Stimulated activated CD4-positive, alpha-beta T cell treated with anti-CD3 and anti-CD28 coated beads, Interleukin-4, amount 100 ng/mL, for 24 hours (primary cell): ENCODE results near the gene CYB561A3.

Experiments used
- DNase-seq: peaks from one replicate; pipeline ENCODE4 v3.0.0-alpha.2; 2020

The CYB561A3 gene

DNA sequence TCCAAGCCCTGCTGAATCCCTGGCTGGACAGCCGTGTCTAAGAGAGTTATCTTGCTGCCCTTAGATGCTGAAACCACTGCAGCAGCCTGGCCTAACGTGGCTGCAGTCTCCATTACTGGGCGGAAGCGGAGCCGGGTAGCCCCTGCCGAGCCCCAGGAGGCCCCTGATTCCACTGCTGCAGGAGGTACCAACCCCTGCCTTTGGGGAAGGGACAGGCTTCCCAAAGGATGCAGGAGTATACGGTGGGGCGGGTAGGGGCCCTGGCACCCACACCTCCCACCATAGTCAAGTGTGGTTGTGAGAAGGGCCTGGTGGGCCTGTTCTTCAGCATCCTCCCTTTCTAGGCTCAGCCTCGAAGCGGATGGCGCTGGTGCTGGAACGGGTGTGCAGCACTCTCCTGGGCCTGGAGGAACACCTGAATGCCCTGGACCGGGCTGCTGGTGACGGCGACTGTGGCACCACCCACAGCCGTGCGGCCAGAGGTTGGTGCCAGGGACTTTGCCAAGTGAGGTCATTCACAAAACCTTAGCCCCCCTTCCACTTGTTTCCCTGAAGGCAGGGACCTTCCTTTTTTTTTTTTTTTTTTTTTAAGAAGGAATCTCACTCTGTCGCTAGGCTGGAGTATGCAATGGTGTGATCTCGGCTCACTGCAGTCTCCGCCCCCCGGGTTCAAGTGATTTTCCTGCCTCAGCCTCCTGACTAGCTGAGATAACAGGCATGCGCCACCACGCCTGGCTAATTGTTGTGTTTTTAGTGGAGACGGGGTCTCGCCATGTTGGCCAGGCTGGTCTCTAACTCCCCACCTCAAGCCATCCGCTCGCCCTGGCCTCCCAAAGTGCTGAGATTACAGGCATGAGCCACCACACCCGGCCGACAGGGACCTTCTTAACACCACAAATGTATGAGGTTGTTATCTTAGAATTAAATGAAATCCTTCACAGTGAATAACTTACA lies 17.6 kb downstream of the CYB561A3 start:
- DNase-seq: no peak

DNA sequence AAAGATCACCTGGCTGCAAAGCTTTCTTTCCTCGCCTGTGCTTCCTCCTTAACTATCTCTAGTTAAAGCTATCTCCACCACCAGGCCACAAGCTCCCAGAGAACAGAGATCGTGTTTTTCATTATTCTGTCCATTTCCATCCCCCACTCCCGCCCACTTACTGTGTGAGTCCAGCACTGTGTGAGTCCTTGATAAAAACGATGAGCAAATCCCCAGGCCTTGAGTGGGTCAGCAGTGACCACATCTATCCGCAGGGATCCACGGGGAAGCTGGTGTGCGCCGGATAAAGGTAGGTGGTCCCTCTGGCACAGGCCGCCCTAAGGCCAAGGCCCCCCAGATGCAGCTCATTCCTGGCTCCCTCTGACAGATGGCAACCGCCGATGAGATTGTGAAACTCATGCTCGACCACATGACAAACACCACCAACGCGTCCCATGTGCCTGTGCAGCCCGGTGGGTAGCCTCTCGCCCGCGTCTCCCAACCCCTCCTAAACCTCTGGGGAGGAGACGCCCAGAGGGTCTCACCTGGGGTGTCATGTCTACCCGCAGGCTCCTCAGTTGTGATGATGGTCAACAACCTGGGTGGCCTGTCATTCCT lies 19.4 kb downstream of the CYB561A3 start:
- no peak for DNase-seq

- DNase-seq: no peak
These were observed 20.0 kb downstream of the CYB561A3 start for GRCh38 chr11:61341706-61342105.

- no peak for DNase-seq
These were observed 20.7 kb downstream of the CYB561A3 start for GRCh38 chr11:61340979-61341378.

DNA sequence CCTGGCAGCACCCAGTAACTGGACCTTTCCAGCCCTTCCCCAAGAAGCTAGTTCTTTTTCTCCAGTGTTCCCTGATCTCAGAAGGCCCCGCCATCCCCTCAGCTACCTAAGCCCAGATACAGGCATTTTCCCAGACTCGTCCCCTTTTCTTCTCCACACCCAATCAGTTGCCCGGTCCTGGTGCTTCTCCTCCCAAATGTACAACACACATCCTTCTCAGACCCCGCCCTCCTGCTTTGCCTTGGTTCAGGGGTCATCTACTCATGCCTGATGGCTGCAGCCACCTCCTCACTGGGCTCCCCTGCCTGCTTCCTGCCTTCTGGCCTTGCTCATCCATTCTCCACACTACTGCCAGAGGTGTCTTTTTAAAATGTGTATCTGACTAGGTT lies 22.2 kb downstream of the CYB561A3 start:
- DNase-seq: no peak

DNA sequence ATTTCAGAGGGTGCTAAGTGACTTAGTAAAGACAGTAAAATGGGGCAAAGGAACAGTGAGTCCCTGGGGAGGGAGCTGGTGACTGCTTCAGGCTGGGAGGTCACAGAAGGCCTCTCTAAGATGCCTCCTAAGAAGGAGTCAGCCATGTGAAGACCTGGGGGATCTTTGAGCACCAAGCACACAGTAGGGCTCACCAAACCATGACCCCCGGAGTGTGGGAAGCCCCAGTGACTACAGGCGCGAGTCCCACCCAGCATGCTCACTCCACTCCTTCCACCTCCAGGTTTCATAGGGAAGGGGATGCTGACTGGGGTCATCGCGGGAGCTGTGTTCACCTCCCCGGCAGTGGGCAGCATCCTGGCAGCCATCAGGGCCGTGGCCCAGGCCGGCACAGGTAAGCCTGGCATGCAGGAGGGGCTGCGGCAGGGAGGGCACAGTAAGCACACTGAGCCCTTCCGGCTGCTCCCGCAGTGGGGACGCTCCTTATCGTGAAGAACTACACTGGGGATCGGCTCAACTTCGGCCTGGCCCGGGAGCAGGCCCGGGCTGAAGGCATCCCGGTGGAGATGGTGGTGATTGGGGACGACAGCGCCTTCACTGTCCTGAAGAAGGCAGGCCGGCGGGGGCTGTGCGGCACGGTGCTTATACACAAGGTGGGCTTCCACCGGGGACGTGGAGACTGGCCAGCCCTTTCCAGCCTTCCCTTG lies 22.7 kb downstream of the CYB561A3 start:
- DNase-seq: no peak

DNA sequence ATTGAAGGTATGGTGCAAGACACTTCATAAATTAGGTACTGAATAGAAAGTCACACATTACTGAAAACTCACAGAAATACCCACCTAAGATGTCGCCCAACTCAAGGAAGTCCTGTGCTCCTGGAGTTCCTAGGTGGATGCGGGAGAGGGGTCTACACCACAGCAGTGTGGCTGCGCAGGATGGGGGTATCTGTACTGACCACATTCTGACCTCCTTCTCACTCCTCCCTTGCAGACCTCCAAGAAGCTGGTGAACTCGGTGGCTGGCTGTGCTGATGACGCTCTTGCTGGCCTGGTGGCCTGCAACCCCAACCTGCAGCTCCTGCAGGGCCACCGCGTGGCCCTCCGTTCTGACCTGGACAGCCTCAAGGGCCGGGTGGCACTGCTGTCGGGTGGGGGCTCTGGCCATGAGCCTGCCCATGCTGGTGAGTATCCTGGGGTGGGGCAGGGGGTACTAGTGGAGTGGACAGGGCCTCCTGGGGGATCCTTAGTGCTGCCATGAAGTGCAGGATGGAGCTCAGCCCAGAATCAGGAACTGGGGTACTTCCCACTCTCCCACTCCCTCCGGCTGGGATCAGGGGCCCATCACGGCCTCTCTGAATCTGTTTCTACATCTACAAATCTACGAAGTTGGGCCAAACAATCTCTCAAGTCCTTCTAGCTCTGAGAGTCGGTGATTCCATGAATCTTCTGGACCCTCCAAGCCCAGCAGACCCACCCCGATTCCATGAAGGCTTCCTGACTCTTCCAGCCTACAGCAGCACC lies 23.8 kb downstream of the CYB561A3 start:
- no peak for DNase-seq

GRCh38 chr11:61336171-61336935 lies 25.3 kb downstream of the CYB561A3 start:
- DNase-seq: peak; percentile 83

DNA sequence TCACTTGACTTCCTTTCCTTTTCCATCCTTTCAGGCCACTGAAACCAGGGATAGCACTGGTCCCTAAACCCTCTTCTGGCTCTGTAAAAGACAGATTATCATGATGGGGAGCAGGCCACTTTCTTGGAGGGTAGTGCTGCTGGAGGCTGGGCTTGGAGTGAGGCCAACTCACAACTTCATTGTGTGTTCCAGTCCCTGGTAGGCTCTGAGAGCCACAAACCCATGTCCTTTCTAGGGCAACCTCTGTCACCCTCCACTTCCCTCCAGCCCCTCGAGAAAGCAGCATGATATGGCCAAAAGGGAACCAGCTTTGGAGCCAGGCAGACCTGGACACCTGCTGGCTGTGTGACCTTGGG lies 26.3 kb downstream of the CYB561A3 start:
- DNase-seq: no peak

DNA sequence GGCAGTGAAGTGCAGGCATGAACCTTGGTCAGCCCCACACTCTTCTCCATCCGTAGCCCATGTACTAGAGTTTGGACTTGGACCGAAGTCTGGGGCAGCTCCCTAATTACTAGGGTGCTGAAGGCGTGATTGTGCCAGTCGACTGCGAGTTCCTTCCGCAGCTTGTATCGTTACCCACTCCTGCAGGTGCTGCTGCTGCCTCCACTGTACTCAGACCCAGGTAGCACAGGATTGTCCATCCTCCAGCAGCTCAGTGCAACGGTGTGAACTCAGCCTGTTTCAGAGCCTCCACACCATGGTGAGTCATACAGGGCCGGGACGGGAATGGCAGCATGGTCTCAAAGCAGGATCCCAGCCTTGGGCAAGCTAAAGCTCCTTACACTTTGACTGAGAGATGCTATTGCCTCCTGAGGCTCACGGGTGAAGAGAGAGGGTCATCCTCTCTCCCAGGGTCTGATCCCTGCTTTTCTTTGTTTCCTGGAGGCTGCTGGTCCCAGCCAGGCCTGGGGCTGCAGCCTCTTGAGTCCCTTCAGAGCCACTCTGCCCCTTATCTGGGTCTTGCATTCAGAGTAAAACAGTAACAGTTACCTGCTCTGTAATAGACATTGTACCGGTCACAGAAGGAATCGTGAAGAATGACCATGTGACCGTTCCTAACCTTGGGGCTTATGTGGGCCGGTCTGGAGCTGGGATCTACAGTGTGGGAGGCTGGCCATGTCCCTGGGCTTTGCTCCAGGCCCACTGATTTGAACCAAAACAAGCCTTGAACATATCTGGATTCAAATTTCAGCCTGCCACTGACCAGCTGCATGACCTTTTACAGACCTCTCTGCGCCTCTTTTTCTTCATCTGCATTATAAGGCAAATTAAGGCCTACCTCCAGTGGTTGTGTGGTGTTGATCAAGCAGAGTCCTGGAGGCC lies 27.0 kb downstream of the CYB561A3 start:
- DNase-seq: no peak

- peak; percentile 11 for DNase-seq
These were observed 27.9 kb downstream of the CYB561A3 start for GRCh38 chr11:61333550-61334433.

GRCh38 chr11:61332797-61333549 lies 28.7 kb downstream of the CYB561A3 start, which contains the start of the genes DDB1 and TKFC:
Gene DDB1 (minus strand): TSS chr11:61333105. CDS start chr11:61332968, 137 bp downstream.
Gene TKFC (plus strand): TSS chr11:61333228. CDS start chr11:61334729, 1,501 bp downstream.
- peak; percentile 96 for DNase-seq

DNA sequence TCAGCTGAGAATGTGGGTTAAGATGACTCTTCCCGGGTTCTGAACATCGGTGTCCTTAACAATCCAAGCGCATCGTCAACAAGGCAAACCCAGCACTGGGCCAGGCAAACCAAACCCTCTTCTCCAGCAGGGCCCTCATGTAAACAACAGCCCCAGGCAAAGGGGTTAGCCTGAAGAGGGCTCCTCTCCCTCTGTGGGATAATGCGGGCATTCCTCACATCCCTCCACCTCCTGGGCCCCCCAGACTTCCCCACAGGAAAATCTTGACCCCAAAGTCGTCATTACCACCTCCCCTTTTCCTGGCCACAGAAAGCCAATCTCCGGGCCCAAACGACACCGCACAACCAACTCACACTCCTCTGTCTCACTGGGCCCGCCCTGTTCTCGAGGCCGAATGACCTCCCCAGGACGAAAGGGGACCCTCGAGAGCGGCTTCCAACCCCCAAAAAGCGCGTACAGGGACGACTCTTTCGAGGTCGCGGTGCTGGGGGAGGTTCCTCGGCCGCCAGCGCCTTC lies 29.3 kb downstream of the CYB561A3 start:
- DNase-seq: peak; percentile 10

DNA sequence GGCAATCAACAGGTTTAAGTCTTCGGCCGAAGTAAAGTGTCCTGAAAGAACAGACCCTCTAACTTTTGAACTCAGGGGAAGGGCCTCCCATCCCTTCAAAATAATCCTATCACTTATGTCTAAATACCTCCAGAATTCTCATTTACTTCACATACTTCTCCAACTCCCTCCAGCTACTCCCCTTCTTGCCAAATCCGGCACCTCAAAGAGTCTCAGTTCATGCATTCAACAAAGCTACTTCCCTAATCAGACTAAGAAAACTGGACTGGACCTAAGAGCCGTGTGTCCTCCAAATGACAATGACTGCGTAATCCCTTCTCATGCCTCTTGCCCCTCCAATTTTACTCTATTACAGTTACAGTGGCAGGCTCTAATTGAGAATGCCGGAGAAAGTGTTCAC lies 30.0 kb downstream of the CYB561A3 start:
- no peak for DNase-seq

- no peak for DNase-seq
These were observed 31.8 kb downstream of the CYB561A3 start for GRCh38 chr11:61329871-61330270.

GRCh38 chr11:61328351-61328750 lies 33.3 kb downstream of the CYB561A3 start:
- DNase-seq: no peak

DNA sequence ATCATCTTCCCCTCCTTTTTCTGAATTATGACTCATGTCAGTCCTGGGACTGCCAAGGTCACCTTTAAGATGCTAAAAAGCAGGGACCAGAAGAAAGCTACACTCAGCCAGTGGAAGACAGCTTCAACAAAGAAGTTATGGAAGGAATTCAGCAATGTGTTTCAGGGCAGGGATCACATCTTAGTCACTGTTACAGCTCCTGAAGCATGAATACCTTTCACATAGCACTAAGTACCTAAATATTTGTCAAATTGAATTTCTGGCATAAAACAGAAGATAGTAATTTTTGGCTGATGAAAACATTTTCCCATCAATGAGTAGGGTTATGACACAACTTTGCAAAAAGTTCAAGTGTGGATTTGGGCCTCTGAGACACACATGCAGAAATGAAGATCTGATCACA lies 34.0 kb downstream of the CYB561A3 start:
- DNase-seq: no peak

DNA sequence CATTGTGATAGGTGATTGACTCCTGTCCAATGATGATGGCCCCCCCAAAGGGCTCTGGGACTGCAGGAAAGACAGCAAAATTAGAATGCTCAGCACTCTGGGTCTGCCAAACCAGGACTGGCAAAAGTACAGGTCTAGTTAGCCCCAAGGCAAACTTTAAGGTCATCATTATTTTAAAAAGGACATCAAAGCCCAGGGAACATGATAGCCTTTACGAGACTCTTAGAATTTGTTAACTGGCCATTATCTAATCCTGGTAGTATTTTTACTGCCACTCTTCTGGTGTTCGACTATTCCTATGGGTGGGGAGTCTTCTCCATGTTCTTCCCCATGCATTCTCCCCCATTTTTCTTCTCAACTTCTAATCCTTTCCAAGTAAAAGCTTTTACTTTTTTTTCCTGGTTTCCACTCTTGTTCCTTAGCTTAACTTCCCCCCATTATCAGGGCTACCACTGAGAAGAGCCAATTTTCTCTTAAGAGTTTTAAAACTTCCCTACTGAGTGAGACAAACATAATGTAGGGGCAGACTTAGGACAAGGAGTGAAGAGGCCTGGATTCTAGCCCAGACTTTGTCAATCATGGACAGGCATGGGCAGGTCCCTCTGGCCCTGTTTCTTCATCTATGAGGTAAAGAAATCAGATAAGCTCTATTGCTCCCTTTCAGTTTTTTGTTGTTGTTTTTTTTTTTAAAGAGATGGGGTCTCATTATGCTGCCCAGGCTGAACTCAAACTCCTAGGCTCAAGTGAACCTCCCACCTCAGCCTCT lies 35.9 kb downstream of the CYB561A3 start:
- no peak for DNase-seq
